HCT116 (cell line): Measurements from ENCODE around the gene PREX1. TPM values are rescaled to one million over a fixed set of nuclear protein-coding genes. Genes with fewer than 3 reads are reported as not detected.

Source experiments
- ATAC-seq: fragments of 200-7000 bp; cut with Tn5 transposase; 2 replicates; pipeline ENCODE4 v1.9.1; 2020; ENCODE audit warnings: mild to moderate bottlenecking, moderate library complexity
- BruUV-seq: library from RNA; stranded (reverse); fragments of 400-500 nt; replicated peaks from 2 replicates; lab custom pipeline; 2021; lab: Mats Ljungman, UMichigan
- CTCF ChIA-PET: fragments of 300-600 bp; sonication (Branson Sonifier 250); formaldehyde crosslinking; loops from one replicate; lab custom pipeline; 2021; ENCODE audit warnings: antibody characterized with exemption; lab: Charles Lee
- POLR2A ChIA-PET: fragments of 300-600, 350-600 bp; sonication (Branson Sonifier 250); formaldehyde crosslinking; loops from one replicate; lab custom pipeline; 2021; ENCODE audit warnings: antibody characterized with exemption; lab: Charles Lee
- RAD21 ChIA-PET, 2 experiments: fragments of 300-600 bp; sonication (Branson Sonifier 250); formaldehyde crosslinking; loops; one replicate each; lab custom pipeline; 2023; ENCODE audit warnings: low total read pairs in 2 of 2; ENCODE audit not compliant: uncharacterized antibody in 2 of 2, unreplicated experiment in 2 of 2, low non-redundant PET in 1 of 2; lab: Charles Lee
- DNase-seq: peaks from one replicate; pipeline ENCODE4 v3.0.0-alpha.2; 2010; ENCODE audit warnings: low read depth, low spot score
- H2AFZ ChIP-seq: fragments of 200-600 bp; shearing (Covaris generic), sonication (generic); 2 replicates; pipeline ENCODE4 v1.6.1; 2017; ENCODE audit warnings: low read depth, mixed run types, mixed read lengths, antibody characterized with exemption, low read length; ENCODE audit not compliant: poor library complexity, severe bottlenecking
- H3K27ac ChIP-seq: 2 replicates; pipeline ENCODE4 v1.5.1; 2012; ENCODE audit warnings: low read depth, low read length
- H3K27me3 ChIP-seq: fragments of 200-600 bp; sonication (generic); 2 replicates; pipeline ENCODE4 v1.6.1; 2016; ENCODE audit warnings: mixed run types, low read length, mixed read lengths; ENCODE audit not compliant: insufficient read depth
- H3K36me3 ChIP-seq, 2 experiments: fragments of 200-500 bp in 1 of 2; fragments of 200-600 bp in 1 of 2; sonication (Bioruptor generic) in 1 of 2; sonication (generic) in 1 of 2; 2 replicates each; pipeline versions ENCODE4 v1.5.1 to v1.6.1; 2014 to 2016; ENCODE audit warnings: low read length in 2 of 2, inconsistent platforms in 1 of 2, mixed read lengths in 1 of 2, mixed run types in 1 of 2; ENCODE audit not compliant: insufficient read depth in 2 of 2, control insufficient read depth in 1 of 2
- H3K4me1 ChIP-seq, 2 experiments: fragments of 200-600 bp in 1 of 2; sonication (generic) in 1 of 2; 2 replicates each; pipeline versions ENCODE4 v1.5.1 to v1.6.1; 2012 to 2017; ENCODE audit warnings: low read length in 2 of 2, inconsistent platforms in 1 of 2, mild to moderate bottlenecking in 1 of 2, mixed read lengths in 1 of 2, mixed run types in 1 of 2, moderate library complexity in 1 of 2; ENCODE audit not compliant: insufficient read depth in 2 of 2, control insufficient read depth in 1 of 2
- H3K4me2 ChIP-seq: fragments of 200-600 bp; sonication (generic); 2 replicates; pipeline ENCODE4 v1.6.1; 2017; ENCODE audit warnings: mixed run types, low read length, mixed read lengths
- H3K4me3 ChIP-seq, 2 experiments: fragments of 200-600 bp in 1 of 2; sonication (generic) in 1 of 2; replicated peaks in 1 of 2; 2 replicates each; pipeline ENCODE4 v1.5.1; 2011 to 2016; ENCODE audit warnings: low read length in 2 of 2, control low read depth in 1 of 2, low read depth in 1 of 2, mild to moderate bottlenecking in 1 of 2, mixed read lengths in 1 of 2, mixed run types in 1 of 2
- H3K79me2 ChIP-seq: fragments of 200-600 bp; sonication (generic); 2 replicates; pipeline ENCODE4 v1.6.1; 2017; ENCODE audit warnings: mild to moderate bottlenecking, mixed run types, low read length, moderate library complexity, mixed read lengths; ENCODE audit not compliant: insufficient read depth
- H3K9ac ChIP-seq: fragments of 200-600 bp; sonication (generic); 2 replicates; pipeline ENCODE4 v1.6.1; 2016; ENCODE audit warnings: low read length, mixed read lengths
- H3K9me2 ChIP-seq: fragments of 200-600 bp; sonication (generic), shearing (Covaris generic); 2 replicates; pipeline ENCODE4 v1.6.1; 2017; ENCODE audit warnings: mixed run types, mild to moderate bottlenecking, moderate library complexity; ENCODE audit not compliant: insufficient read depth
- H3K9me3 ChIP-seq, 2 experiments: fragments of 200-500 bp in 1 of 2; fragments of 200-600 bp in 1 of 2; sonication (Bioruptor generic) in 1 of 2; sonication (generic) in 1 of 2; 2 replicates each; pipeline ENCODE4 v1.6.1; 2014 to 2017; ENCODE audit warnings: low read length in 2 of 2, mixed read lengths in 2 of 2, inconsistent platforms in 1 of 2, low read depth in 1 of 2, mild to moderate bottlenecking in 1 of 2, mixed run types in 1 of 2, moderate library complexity in 1 of 2; ENCODE audit not compliant: control insufficient read depth in 1 of 2, insufficient read depth in 1 of 2
- H4K20me1 ChIP-seq: fragments of 200-600 bp; sonication (generic), shearing (Covaris generic); 2 replicates; pipeline ENCODE4 v1.6.1; 2017; ENCODE audit warnings: mixed run types, mild to moderate bottlenecking, moderate library complexity; ENCODE audit not compliant: insufficient read depth
- CBX3 ChIP-seq: IDR thresholded peaks from 2 replicates; pipeline ENCODE4 v1.6.1; 2012; ENCODE audit warnings: low read depth
- CTCF ChIP-seq, 3 experiments: fragments of 200-600 bp in 1 of 3; sonication (generic) in 1 of 3; IDR thresholded peaks in 2 of 3; conservative IDR thresholded peaks in 1 of 3; 2 replicates each; pipeline ENCODE4 v1.5.1; 2012 to 2017; ENCODE audit warnings: low read depth in 2 of 3, low read length in 2 of 3, antibody characterized with exemption in 1 of 3, borderline replicate concordance in 1 of 3, control low read depth in 1 of 3, mild to moderate bottlenecking in 1 of 3, mixed read lengths in 1 of 3, mixed run types in 1 of 3, moderate library complexity in 1 of 3; ENCODE audit not compliant: insufficient read depth in 1 of 3
- EGR1 ChIP-seq: IDR thresholded peaks from 2 replicates; pipeline ENCODE4 v1.6.1; 2012; ENCODE audit warnings: low read depth
- ELF1 ChIP-seq: IDR thresholded peaks from 2 replicates; pipeline ENCODE4 v1.6.1; 2012; ENCODE audit warnings: low read depth, borderline replicate concordance
- FOSL1 ChIP-seq: IDR thresholded peaks from 2 replicates; pipeline ENCODE4 v1.6.1; 2012; ENCODE audit warnings: low read depth
- MAX ChIP-seq: IDR thresholded peaks from 2 replicates; pipeline ENCODE4 v1.6.1; 2012
- POLR2AphosphoS5 ChIP-seq: IDR thresholded peaks from 2 replicates; pipeline ENCODE4 v1.6.1; 2011; ENCODE audit warnings: mild to moderate bottlenecking, low read depth, low read length, moderate library complexity
- SP1 ChIP-seq: IDR thresholded peaks from 2 replicates; pipeline ENCODE4 v1.6.1; 2012; ENCODE audit warnings: low read depth
- YY1 ChIP-seq: IDR thresholded peaks from 2 replicates; pipeline ENCODE4 v1.6.1; 2011; ENCODE audit warnings: low read length, low read depth, moderate library complexity, mild to moderate bottlenecking; ENCODE audit not compliant: insufficient replicate concordance; ENCODE audit errors: extremely low read depth
- ZFX ChIP-seq: fragments of 450-650 bp; IDR thresholded peaks from 2 replicates; pipeline ENCODE4 v1.6.1; 2017
- intact Hi-C: fragments of 100-400 bp; cut with micrococcal nuclease; formaldehyde crosslinking; loops from 2 replicates; pipeline ENCODE4 v1.10.0; 2022
- total RNA-seq: library from RNA; stranded (reverse); gene quantifications from one replicate; pipeline ENCODE4 v1.2.1, GENCODE V29; 2021; ENCODE audit not compliant: unreplicated experiment

The PREX1 gene
- total RNA-seq, 1 experiment from 2014 or later, result 6.1 TPM

- TF ChIP-seq POLR2AphosphoS5 (no peak), ZFX (no peak), YY1 (no peak), MAX (no peak)
- H4K20me1 ChIP-seq, result no peaks in the 10 kb centered on the region
- H3K36me3 ChIP-seq, result no peaks in the 10 kb centered on the region
- H3K27me3 ChIP-seq, result no peaks in the 10 kb centered on the region
- no peak overlapping the region for H3K4me3 ChIP-seq
- no TSS peak for BruUV-seq
- intact Hi-C loops, result no loop called here
- ChIA-PET RAD21 (no interaction called here), POLR2A (no interaction called here), CTCF (interaction anchor here (2.2 kb wide), 1 partner anchor 9 kb away, joined by 11 read pairs; no protein-coding TSS in a partner anchor)
- H3K9me2 ChIP-seq, result no peaks in the 10 kb centered on the region
- H3K9ac ChIP-seq, result no peak overlapping the region
- no peak overlapping the region for H3K4me2 ChIP-seq
- H3K9me3 ChIP-seq, result no peaks in the 10 kb centered on the region
- no peaks in the 10 kb centered on the region for H3K4me1 ChIP-seq
- H3K27ac ChIP-seq, result no peak overlapping the region
- no peaks in the 10 kb centered on the region for H3K79me2 ChIP-seq
- ATAC-seq (no peak), DNase-seq (no peak)
- H2AFZ ChIP-seq, result no peak overlapping the region
These were observed 198.5 kb downstream of the PREX1 start for GRCh38 chr20:48629069-48629959.

- no peak overlapping the region for H3K9ac ChIP-seq
- H3K36me3 ChIP-seq, result no peaks in the 10 kb centered on the region
- H3K9me3 ChIP-seq, result no peaks in the 10 kb centered on the region
- ChIA-PET POLR2A (no interaction called here), CTCF (no interaction called here), RAD21 (no interaction called here)
- H3K4me1 ChIP-seq, result no peaks in the 10 kb centered on the region
- intact Hi-C loops, result no loop called here
- H2AFZ ChIP-seq, result no peak overlapping the region
- no peaks in the 10 kb centered on the region for H3K9me2 ChIP-seq
- no peak for ATAC-seq
- no peaks in the 10 kb centered on the region for H3K27me3 ChIP-seq
- no peak overlapping the region for H3K27ac ChIP-seq
- H3K4me2 ChIP-seq, result no peak overlapping the region
- no peak for DNase-seq
- no TSS peak for BruUV-seq
- H3K79me2 ChIP-seq, result no peaks in the 10 kb centered on the region
- H4K20me1 ChIP-seq, result no peaks in the 10 kb centered on the region
- no peak overlapping the region for H3K4me3 ChIP-seq
- TF ChIP-seq ZFX, result no peak
- no peak for TF ChIP-seq YY1
- TF ChIP-seq EGR1, result no peak
- no peak for TF ChIP-seq SP1
- TF ChIP-seq CBX3, result no peak
- TF ChIP-seq CTCF (IDR thresholded peaks at IDR 0.05 in 2 of 3, conservative IDR thresholded peaks at IDR 0.05 in 1 of 3; ENCODE audit: borderline replicate concordance in 1 of 3, insufficient read depth in 1 of 3, low read depth in 2 of 3, low read length in 2 of 3), result no peak
- no peak for TF ChIP-seq MAX
- no peak for TF ChIP-seq ELF1
- no peak for TF ChIP-seq FOSL1
- TF ChIP-seq POLR2AphosphoS5, result no peak
These were observed 200.1 kb downstream of the PREX1 start for GRCh38 chr20:48627737-48628128.
